GM19035 (cell line): Measurements from ENCODE around the gene KRT14.
"Not testable (repeated sequence)": the region's sequence is repeated elsewhere in the genome, so short reads cannot be mapped to it uniquely, and the experiment has no call there.

Experiments used
- ATAC-seq: cut with Tn5 transposase; IDR thresholded peaks from one replicate; pipeline ENCODE4 v1.9.1; 2021; ENCODE audit not compliant: unreplicated experiment

KRT14 gene

DNA sequence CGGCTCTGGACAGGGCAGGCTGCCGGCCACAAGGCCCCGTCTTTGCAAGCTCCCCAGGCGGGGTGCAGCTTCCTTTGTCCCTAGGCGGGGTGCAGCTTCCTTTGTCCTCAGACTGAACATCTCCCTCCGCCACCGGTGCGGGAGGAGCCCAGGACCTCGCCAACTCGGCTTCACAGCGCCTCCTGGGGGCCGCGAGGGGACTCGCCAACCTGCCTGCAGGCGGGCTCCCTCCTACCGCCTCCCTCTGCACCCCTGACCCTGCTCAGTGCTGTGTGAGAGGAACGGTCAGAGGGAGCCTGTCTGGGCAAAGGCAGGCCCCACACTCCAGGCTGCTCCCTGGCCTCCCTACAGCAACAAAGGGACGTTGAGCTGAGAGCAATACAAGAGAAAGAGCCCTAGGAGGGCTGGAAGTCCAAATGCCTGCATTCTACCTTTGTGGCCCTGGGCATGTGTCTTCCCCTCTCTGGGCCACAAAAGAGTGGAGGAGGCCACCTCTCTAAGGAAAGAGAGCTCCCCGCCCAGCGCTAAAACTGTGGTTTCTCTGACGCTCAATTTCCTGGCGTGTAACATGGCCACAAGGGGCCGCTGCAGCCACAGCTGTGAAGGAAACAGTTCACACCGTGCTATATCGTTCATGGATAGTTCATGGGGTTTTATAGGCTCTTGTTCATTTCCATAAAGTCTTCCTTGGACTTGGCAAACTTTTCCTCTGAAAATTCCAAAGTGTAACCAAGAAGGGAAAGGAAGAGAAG is 37.7 kb downstream of the KRT14 start:
- no peak for ATAC-seq

DNA sequence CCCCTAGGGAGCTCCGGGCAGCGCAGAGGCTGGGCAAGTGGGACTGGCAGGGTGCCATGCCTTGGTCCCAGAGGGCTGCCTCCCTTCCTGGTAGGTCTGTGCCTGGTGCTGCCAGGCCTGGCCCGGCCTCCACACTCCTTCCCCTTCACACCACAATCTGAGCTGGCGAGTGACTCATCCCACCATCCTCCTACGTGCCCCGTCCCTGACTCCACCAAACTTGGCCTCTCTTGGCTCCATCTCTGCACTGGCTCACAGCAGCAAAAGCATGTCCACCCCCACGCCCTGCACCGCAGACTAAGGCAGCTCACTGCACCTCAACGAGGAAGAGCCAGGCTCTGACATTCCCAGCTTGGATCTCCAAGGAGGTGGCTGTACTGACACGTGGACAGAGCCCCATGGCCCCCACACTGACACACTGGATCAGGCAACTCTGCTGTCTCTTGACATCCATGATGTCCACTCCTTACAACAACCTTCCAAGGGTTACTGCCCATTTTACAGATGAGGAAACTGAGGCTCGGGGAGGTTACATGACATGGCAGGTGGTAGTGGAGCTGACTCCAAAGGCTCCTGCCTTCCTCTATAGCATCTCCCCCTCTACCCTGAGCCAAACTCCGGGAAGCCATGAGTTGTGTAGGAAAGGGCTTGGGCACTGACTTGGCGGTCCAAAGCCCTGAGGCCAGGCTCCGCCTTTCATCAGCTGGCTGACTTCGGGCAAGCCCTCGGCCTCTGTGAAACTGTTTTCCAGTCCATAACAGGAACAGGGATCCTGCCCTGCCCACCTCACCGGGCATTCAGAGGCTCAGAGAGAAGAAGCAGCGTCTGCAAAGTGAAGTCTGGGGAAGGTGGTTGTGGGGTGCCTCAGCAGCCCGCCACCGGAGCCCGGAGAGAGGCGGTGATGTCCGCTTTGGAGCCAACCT is 38.5 kb downstream of the KRT14 start:
- ATAC-seq = no peak

DNA sequence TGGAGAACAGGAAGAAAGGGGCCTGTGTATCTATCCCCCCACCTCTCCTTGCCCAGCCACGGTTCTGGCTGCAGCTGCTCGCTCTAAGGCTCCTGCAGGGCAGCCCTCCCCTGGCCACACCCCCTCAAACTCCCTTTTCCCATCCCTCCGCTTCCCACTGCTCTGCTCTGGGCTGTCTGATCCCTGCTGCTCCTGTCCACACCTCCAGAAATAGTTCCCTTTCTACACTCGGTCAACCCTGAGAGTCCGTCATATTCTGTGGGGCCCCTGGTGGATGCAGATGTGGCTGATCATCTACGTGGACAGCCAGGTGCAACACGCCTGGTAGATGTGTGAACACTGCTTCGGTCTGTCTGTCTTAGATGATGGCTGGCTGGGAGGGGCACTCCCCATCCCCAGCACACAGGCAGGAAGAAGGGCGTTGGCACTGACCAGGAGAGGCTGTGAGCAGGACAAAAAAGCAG is 39.3 kb downstream of the KRT14 start:
- no peak for ATAC-seq

DNA sequence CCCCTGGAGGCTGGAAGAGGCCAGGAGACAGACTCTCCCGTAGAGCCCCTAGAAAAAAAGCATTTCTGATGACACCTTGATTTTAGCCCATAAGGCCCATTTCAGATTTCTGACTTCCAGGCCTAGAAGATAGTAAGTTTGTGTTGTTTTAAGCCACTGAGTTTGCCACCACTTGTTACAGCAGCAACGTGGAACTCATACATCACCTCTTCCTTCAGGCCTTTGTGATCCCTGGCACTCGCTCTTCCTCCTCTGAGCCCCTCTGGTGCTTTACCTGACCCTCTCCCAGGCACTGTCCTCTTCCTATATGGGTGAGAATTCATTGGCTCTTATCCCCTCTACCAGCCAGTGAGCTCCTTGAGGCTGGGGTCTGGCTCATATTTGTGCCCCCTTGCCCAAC is 39.9 kb downstream of the KRT14 start:
- ATAC-seq = no peak

DNA sequence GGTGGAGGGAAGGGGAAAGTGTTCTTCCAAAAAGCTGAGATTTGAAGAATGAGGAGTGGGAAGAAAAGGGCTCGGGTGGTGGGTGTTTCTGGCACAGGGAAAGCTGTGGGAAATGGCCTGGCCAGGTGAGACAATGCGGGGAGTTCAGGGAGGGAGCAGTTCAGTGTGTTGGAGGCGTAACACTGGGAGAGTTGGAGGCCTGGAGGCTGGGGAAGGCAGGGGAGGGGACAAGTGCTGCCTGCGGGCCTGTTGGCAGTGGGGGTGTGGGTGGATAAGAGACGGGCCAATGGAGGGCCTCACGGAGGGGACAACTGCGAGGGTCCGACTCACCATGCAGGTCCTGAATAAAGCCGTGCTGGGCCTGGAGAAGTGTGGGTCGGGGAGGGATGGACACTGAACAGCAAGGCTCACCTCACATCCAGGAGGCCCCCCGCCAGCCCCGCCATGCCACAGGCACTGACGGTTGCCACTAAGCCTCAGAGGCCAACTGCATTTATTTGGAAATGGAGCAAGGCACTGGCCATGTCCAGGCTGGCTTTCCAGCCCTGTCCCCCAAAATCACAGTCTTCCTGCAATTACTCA is 40.8 kb downstream of the KRT14 start:
- no peak for ATAC-seq

DNA sequence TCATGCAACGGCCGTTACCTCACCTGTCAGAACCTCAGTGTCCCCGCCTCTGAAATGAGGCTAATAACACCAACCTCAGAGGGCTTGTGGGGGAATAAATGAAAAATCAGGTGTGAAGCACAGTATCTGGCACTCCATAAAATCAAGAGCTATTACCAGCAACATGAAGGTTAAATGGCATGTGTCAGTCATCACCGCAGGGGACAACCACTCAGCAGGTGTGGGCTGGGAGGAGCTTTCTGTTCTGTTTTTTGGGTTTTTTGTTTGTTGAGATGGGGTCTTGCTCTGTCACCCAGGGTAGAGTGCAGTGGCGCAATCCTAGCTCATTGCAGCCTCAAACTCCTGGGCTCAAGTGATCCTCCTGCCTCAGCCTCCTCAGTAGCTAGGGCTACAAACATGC is 41.8 kb downstream of the KRT14 start:
- ATAC-seq = no peak

DNA sequence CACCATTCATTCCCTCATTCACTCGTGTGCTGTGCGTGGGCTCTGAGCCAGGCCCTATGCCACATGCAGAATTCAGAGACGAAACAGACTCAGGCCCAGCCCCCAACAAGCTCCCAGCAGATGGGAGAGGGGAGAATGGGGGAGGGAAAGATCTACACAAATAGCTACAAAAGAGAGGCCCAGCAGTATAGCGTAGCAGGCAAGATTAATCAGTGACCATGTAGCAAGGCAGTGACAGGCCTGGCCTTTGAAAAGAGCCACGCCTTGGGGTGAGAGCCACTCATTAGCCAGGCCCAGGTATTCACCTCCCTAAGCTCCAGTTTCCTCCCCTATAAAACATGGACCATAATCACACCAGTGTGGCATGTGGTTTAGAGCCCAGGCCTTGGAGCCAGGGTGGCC is 42.2 kb downstream of the KRT14 start:
- ATAC-seq = no peak

DNA sequence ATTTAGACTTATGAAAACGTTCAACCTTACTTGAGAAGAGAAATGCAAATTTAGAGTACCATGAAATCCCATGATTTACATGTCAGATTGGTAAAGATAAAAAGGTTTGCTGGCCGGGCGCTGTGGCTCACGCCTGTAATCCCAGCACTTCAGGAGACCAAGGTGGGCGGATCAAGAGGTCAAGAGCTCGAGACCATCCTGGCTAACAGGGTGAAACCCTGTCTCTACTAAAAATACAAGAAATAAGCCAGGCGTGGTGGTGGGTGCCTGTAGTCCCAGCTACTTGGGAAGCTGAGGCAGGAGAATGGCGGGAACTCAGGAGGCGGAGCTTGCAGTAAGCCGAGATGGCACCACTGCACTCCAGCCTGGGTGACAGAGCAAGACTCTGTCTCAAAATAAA is 43.9 kb downstream of the KRT14 start:
- not testable (repeated sequence) for ATAC-seq

DNA sequence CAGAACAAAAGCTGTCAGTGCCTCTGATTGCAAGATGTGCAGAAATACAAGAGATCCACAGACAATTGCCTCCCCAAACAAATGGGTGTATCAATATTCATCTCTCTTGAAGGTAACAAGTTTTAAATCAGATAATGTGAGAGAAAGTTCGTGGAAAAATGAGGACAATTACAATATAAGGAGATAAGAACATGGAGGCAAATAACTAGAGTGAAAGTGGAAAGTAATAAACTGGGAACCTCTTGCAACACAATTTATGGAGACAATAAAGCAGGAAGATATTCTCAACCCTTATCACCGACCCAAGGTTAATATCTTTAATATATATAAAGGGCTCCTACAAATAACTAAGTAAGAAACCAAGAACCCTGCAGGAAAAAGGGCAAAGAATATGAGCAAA is 44.3 kb downstream of the KRT14 start:
- ATAC-seq = no peak

DNA sequence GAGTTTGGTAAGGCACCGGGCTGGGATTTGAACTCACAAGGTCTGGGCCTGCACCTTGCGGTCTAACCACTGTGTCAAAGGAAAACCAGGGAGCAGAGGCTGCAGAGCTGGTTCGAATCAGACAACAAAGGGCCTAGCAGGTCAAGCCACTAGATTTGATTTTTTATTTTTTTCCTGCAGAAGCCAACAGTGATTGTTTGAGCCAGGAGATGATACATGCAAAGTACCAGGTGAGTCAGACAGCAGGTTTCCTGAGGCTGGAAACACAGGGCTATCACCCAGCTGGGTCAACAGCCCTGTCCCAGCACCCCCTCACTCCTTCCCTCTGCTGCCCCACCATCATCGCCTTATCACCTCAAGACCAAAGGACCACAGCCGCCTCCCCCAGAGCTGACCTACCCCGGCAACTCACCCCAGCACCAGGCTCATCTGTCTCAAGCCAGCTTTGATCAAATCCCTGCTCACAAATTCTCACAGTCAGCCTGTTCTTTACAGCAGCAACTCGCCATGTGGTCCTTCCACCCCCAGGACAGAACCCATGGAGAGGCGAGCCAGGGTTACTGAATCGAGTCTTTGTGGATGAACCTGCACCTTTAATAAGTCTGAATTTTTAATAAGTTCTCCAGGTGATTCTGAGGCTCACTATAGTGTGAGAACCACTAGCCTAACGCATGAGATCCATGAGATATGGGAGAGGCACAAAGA is 45.6 kb downstream of the KRT14 start:
- ATAC-seq = no peak

DNA sequence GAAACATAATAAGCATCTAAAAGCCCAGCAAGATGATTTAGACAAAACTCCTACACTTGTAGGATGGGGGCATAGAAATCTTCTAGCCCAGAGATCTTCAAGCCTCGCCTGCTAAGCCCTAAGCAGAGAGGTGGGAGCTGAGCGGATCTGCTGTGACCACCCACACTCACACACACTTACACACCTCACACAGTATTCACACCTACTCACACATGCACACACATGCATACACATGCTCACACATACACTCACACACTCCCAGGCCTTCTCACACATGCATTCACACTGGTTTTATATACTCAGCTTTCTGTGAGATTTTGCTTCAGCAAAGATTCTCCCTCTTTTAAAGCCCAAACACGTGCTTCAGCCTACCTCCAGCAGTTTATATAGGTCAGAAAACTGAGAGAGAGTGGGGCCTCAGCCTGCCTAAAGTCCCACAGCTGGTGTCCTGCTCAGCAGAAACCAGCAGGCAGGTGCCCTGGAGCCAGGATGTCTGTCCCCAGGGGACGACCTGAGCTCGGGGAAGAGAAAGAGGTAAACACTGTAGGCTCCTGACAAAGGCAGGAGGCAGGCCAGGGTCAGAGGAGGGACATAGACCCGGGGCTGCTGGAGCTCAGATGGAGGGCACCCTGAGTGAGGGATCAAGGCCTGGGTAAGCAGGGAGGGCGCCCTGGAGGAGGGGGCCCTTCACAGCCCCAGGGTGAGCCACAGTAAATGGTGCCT is 46.6 kb downstream of the KRT14 start:
- ATAC-seq = no peak

DNA sequence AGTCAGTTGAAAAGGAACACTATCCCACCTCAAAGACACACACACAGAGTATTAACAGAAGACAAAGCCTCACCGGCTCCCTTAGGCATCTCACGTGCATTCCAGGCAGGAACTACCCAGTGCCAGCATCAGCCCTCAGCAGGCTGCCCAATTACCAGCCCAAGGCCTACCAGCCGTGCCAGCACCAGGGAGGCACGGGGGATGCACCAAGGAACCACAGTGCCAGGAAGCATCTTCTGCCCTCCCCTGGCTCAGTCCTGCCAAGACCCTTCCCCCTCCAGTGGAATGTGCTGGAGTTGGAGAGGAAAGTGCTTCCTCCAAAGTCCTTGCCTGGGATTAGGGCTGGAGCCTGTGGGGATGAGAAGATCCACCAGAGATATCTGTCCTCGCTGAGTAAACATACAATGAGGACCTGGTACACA is 47.6 kb downstream of the KRT14 start:
- no peak for ATAC-seq

DNA sequence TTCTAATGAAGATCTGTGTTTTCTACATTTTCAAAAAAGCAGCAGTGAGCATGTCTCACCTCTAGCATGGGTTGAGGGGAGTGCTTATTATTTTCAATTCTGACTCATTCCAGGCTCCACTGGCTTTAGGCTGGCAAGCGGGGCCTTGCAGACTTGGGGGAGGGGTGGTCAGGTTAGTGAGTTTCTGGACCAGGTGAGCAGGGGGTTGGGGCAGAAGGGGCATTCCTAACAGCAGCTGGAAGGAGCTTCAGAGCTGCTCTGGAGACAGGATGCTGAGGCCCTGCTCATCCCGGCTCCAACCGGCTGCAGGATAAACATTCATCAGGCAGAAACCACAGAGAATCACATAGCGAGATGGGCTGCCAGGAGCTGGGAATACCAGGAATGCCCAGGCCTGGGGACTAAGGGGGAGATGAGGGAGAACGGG is 48.1 kb downstream of the KRT14 start:
- ATAC-seq = no peak

DNA sequence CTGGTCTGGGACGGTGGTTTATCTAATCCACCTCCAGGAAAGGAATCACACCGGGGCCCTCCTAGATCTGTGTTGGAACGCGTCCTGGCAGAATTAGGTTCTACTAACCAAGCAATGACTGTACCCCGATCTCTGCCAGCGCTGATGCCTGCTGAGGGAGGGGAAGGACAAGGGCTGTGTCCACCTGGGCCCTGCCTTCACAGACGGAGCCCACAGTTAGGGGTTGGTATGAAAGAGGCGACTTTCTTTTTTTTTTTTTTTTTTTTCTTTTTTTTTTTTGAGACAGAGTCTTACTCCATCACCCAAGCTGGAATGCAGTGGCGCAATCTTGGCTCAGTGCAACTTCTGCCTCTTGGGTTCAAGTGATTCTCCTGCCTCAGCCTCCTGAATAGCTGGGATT is 48.7 kb downstream of the KRT14 start:
- no peak for ATAC-seq

DNA sequence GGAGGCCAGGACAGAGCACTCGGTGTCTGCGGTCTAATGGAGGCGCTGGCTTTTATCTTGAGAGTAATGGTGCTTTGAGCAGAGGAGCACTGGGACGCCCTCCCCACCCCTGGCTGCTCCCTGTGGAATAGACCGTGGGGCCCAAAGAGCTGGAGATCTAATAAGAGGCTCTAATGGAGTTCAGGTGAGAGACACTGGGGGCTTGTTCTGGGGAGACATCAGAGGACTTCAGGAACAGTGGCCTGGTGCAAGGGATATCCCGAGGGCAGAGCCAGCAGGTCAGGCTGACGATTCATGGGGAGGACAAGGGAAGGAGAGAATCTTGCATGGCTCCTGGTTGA is 49.1 kb downstream of the KRT14 start:
- ATAC-seq = no peak

DNA sequence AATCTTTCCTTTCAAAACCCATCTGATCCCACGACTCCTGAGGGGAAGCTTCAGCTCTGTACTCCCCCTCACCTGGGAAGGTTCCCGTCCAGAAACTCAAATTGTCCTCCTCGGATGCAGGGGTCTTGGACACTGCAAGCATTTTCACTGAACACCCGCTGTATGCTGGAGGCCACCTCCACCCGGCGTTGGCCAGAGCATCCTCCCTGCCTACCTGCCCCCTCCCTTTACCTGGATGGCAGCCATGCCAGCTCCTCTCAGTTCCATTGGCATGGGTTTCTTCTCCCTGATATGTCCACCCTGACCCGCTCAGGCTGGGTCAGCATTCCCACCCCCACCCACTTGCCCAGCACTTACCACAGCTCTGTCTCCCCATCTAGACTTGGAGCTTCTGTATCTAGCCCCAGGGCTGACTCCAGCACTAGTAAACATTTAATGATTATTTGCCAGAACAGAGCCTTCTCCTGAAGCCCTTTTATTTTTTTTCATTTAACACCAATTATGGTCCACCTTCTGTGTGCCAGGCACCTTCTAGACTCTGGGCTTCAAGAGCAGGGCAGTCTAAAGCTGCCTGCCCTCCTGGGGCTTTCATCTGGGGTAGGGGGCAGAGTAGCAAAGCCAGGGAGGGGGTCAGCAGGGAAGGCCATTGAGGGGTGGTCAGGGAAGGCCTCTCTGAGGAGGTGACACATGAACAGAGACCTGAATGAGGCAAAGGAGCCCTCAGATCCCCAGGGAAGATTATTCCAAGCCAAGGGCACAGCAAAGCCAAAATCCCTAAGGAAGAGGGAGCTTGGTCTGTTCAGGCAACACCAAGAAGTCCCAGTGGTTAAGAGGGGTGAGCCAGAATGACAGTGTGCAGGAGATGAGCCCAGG is 49.7 kb downstream of the KRT14 start:
- no peak for ATAC-seq

DNA sequence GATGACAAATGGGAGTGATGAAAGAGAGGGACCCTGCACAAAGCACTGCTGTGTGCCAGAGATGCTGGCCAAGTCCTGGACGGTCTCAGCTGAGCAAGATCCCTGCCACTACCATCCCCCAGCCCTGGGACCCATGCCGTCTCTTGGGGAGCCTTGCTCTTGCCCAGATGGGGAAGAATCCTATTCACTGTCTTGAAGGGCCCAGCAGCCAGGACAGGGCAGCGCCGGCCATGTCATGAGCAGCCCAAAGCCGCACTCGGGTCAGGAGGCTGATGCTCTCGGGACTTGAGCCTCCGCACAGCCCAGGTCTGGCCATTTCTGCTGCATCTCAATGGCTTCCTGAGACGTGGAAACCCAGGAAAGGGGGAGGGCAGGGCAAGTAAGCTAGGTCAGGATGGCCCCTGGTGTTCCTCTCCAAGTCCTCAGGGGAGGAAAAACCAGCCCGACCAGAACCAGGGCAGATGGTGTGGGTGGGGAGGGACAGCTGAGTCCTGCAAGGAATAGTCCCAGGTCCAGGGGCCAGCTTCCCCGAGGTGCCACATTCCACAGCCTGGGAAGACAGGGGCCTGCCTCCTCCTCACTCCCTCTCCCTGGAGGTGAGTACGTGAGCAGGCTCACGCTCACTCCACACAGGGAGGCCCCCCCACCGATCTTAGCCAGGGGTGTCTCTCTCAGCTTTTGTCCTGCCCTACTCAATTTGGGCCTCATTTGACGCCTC is 50.8 kb downstream of the KRT14 start:
- no peak for ATAC-seq

DNA sequence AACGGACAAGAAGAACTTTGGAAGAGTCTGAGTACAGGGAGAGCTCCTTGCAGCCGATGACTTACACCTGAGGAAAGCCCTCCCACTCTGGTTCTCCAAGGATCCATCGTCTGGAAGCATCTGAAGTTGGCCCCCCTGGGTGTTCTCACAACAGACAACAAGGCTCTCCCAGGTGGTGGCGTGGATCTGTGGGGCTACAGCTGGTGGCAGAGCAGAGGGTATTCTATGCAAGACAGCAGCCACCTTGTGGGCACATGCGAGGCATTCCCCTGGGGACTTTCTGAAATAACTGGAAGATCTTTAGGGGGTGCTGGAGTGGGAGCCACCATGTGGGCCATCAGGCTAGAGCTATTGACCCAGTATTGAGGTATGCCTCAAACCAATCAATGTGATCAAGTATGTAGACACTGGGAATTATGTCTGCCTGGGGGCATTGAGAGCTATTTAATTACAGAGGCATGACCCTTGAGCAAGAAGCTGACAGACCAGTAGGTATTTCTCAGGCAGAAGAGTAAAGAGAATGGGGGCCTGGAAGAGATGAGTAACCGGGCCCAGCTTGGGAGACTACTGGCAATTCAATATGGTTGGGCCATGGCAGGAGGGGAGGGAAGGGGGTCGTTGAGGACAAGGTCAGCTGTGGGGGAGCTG is 51.7 kb downstream of the KRT14 start:
- ATAC-seq = no peak
